NCI-H748 (cell line): ENCODE results near the gene CTXN1.
"Not testable (repeated sequence)": the region's sequence is repeated elsewhere in the genome, so short reads cannot be mapped to it uniquely, and the experiment has no call there.

Experiments
- DNase-seq: peaks from one replicate; lab custom pipeline; 2025; ENCODE audit not compliant: unreplicated experiment; lab: John Stamatoyannopoulos, UW

Gene CTXN1

GRCh38 chr19:7902796-7903243 is 23.1 kb downstream of the CTXN1 start:
- DNase-seq = no peak

GRCh38 chr19:7901337-7901736 is 24.6 kb downstream of the CTXN1 start:
- no peak for DNase-seq

GRCh38 chr19:7900931-7901330 is 25.0 kb downstream of the CTXN1 start:
- DNase-seq = no peak

- DNase-seq = no peak
Measured at GRCh38 chr19:7900401-7900870, 25.5 kb downstream of the CTXN1 start.

GRCh38 chr19:7899751-7900378 is 26.1 kb downstream of the CTXN1 start:
- no peak for DNase-seq

- no peak for DNase-seq
Measured at GRCh38 chr19:7898967-7899366, 27.0 kb downstream of the CTXN1 start.

- DNase-seq = no peak
Measured at GRCh38 chr19:7897292-7897691, 28.6 kb downstream of the CTXN1 start.

GRCh38 chr19:7895565-7895964 is 30.4 kb downstream of the CTXN1 start:
- DNase-seq = no peak

GRCh38 chr19:7894612-7895309 is 31.2 kb downstream of the CTXN1 start:
- no peak for DNase-seq

GRCh38 chr19:7893362-7894101 is 32.4 kb downstream of the CTXN1 start:
- not testable (repeated sequence) for DNase-seq

- DNase-seq = no peak
Measured at GRCh38 chr19:7888826-7889217, 37.1 kb downstream of the CTXN1 start.

GRCh38 chr19:7888145-7888825 is 37.6 kb downstream of the CTXN1 start, which contains the start of gene LRRC8E:
LRRC8E (plus strand) TSS chr19:7888510; CDS start chr19:7895604, 7,094 bp downstream.
- peak; percentile 36 for DNase-seq

GRCh38 chr19:7887408-7888144 is 38.4 kb downstream of the CTXN1 start:
- no peak for DNase-seq

GRCh38 chr19:7885818-7886217 is 40.1 kb downstream of the CTXN1 start:
- DNase-seq = no peak

GRCh38 chr19:7883796-7884570 is 42.0 kb downstream of the CTXN1 start:
- DNase-seq = no peak

GRCh38 chr19:7883105-7883504 is 42.8 kb downstream of the CTXN1 start:
- peak; percentile 37 for DNase-seq

- no peak for DNase-seq
Measured at GRCh38 chr19:7881910-7882309, 44.0 kb downstream of the CTXN1 start.

- no peak for DNase-seq
Measured at GRCh38 chr19:7879836-7880235, 46.1 kb downstream of the CTXN1 start.

- no peak for DNase-seq
Measured at GRCh38 chr19:7879111-7879807, 46.7 kb downstream of the CTXN1 start.
